Keratinocyte (primary cell): ENCODE results near the gene SRSF1.
"Not testable (repeated sequence)": the region's sequence is repeated elsewhere in the genome, so short reads cannot be mapped to it uniquely, and the experiment has no call there.

Source experiments
- CTCF ChIP-seq, 3 experiments: IDR thresholded peaks in 1 of 3; conservative IDR thresholded peaks in 1 of 3; optimal IDR thresholded peaks in 1 of 3; 2 replicates in 2 of 3; 3 replicates in 1 of 3; pipeline versions ENCODE3 to v1.5.1; 2011; ENCODE audit warnings: low read length in 3 of 3, mild to moderate bottlenecking in 3 of 3, moderate library complexity in 2 of 3, control low read depth in 1 of 3, inconsistent platforms in 1 of 3; ENCODE audit not compliant: insufficient read depth in 2 of 3; ENCODE audit errors: extremely low read depth in 1 of 3
- EZH2 ChIP-seq: IDR thresholded peaks from one replicate; pipeline ENCODE4 v1.6.1; 2012; ENCODE audit warnings: inconsistent platforms, mild to moderate bottlenecking, low read length, moderate library complexity

GRCh38 chr17:57974053-57974824, 32.8 kb downstream of the SRSF1 start:
- not testable (repeated sequence) for TF ChIP-seq CTCF (optimal IDR thresholded peaks at IDR 0.05 in 1 of 3, IDR thresholded peaks at IDR 0.05 in 1 of 3, conservative IDR thresholded peaks at IDR 0.05 in 1 of 3; ENCODE audit: extremely low read depth in 1 of 3, insufficient read depth in 2 of 3, low read length in 3 of 3); EZH2
